ENCODE results near the gene ROR2.

The ROR2 gene

DNA sequence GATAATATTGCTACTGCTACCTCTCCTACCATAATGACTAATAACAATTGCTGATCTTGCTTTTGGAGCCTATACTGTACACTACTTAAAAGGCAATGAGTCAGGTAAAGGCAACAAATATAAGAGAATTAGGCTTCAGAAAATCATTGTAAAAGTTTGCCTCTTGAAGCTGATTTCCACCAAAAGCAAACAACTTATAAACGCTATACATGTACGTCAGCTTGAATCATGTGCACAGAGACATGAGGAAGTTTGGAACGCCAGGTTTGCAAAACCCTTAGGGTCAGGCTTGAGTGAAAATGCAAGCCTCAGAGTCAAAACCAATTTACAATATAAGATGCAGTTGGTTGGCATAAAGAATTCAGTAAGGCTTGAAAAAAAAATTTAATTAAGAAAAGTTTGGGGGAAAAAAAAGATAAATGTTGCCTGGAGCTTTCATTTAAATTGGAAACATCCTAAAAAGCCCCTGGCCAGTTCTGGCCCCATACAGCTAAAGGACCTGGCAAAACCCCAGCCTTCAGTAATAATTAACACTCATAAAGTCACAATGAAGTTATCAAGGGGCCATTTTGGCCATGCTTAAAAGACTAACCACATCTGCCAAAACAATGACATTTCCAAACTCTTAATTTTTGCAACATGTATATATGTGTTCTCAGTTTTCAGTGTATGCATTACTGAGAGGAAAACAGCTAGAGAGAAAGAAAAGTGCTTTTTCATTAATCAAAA lies 345.4 kb downstream of the ROR2 start:
- Histone ChIP-seq H3K9ac (ENCODE audit: low read length) (no peak overlapping the region), H3K4ac (ENCODE audit: low read depth, low read length) (no peak overlapping the region), H2BK120ac (ENCODE audit: low read depth, low read length) (no peak overlapping the region), H2AK5ac (ENCODE audit: low read length) (no peak overlapping the region), H3K56ac (ENCODE audit: low read length) (no peak overlapping the region), H2BK5ac (ENCODE audit: low read length) (no peak overlapping the region), H3K27ac (ENCODE audit: low read depth, low read length) (no peak overlapping the region), H3K4me1 (ENCODE audit: control insufficient read depth, low read depth, low read length) (no peaks in the 10 kb centered on the region), H3K4me3 (ENCODE audit: low read length) (no peak overlapping the region), H3K23ac (ENCODE audit: low read length) (no peak overlapping the region), H3K4me2 (ENCODE audit: low read length) (no peak overlapping the region), H4K8ac (ENCODE audit: low read depth, low read length) (no peak overlapping the region), H3K27me3 (ENCODE audit: insufficient read depth, low read length, poor library complexity) (no peaks in the 10 kb centered on the region), H3K79me2 (ENCODE audit: control insufficient read depth, insufficient read depth, low read length) (no peaks in the 10 kb centered on the region), H2BK15ac (replicated peaks; ENCODE audit: low read depth) (no peak overlapping the region), H3K36me3 (ENCODE audit: control insufficient read depth, insufficient read depth, low read length) (no peaks in the 10 kb centered on the region), H4K5ac (ENCODE audit: low read length) (no peak overlapping the region), H3K79me1 (ENCODE audit: low read length) (no peaks in the 10 kb centered on the region), H3K18ac (ENCODE audit: low read length) (no peak overlapping the region)
- no CpG with 5 or more reads among the region's 3 CpGs for WGBS (ENCODE audit: extremely low coverage, insufficient coverage, low lambda C conversion rate)
- no peak for DNase-seq

DNA sequence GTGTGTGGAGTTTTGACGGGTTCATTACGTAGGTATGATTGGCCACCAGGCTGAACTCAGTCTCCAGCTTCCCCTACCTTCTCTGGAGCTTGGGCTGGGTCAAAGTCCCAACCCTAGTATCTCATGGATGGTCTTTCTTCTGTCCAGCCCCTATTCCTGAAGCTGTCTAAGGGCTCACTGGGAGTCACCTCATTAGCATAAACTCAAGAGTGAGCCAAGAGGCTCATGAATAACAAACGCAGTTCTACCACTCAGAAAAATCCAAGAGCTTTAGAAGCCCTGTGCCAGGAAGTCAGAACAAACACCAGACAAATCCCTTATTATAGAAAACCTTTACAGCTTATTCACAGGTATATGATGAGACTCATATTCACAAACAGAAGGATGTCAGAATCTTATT lies 346.1 kb downstream of the ROR2 start:
- Histone ChIP-seq H3K27me3 (ENCODE audit: insufficient read depth, low read length, poor library complexity) (no peaks in the 10 kb centered on the region), H3K79me2 (ENCODE audit: control insufficient read depth, insufficient read depth, low read length) (no peaks in the 10 kb centered on the region), H3K4me3 (ENCODE audit: low read length) (no peak overlapping the region), H3K79me1 (ENCODE audit: low read length) (no peaks in the 10 kb centered on the region), H2AK5ac (ENCODE audit: low read length) (no peak overlapping the region), H3K4me1 (ENCODE audit: control insufficient read depth, low read depth, low read length) (no peaks in the 10 kb centered on the region), H3K9ac (ENCODE audit: low read length) (no peak overlapping the region), H2BK120ac (ENCODE audit: low read depth, low read length) (no peak overlapping the region), H4K5ac (ENCODE audit: low read length) (no peak overlapping the region), H4K8ac (ENCODE audit: low read depth, low read length) (no peak overlapping the region), H2BK5ac (ENCODE audit: low read length) (no peak overlapping the region), H3K36me3 (ENCODE audit: control insufficient read depth, insufficient read depth, low read length) (no peaks in the 10 kb centered on the region), H3K56ac (ENCODE audit: low read length) (no peak overlapping the region), H2BK15ac (replicated peaks; ENCODE audit: low read depth) (no peak overlapping the region), H3K27ac (ENCODE audit: low read depth, low read length) (no peak overlapping the region), H3K4ac (ENCODE audit: low read depth, low read length) (no peak overlapping the region), H3K4me2 (ENCODE audit: low read length) (no peak overlapping the region), H3K23ac (ENCODE audit: low read length) (no peak overlapping the region), H3K18ac (ENCODE audit: low read length) (no peak overlapping the region)
- DNase-seq, result no peak
- no CpG with 5 or more reads among the region's 3 CpGs for WGBS (ENCODE audit: extremely low coverage, insufficient coverage, low lambda C conversion rate)

DNA sequence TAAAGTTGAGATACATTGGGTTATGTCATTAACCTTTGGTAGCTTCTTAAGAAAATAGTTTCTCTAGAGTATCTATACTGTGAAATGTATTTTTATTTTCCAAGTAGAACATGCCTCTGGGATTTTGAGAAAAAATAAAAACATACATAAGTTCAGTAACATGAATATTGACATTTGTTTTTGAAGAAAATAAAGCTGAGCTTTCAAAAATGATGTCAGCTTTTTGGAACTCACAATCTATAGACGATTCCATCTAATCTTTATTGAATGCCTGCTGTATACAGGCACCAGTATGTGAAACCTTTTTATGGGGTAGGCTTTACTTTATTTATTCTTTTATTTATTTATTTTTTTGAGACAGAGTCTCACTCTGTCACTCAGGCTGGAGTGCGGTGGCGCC lies 350.5 kb downstream of the ROR2 start:
- H3K23ac ChIP-seq (ENCODE audit: low read length), result no peak overlapping the region
- H3K27ac ChIP-seq (ENCODE audit: low read depth, low read length), result no peak overlapping the region
- no peaks in the 10 kb centered on the region for H3K36me3 ChIP-seq (ENCODE audit: control insufficient read depth, insufficient read depth, low read length)
- no peaks in the 10 kb centered on the region for H3K79me1 ChIP-seq (ENCODE audit: low read length)
- DNase-seq, result no peak
- H2AK5ac ChIP-seq (ENCODE audit: low read length), result no peak overlapping the region
- no peaks in the 10 kb centered on the region for H3K4me1 ChIP-seq (ENCODE audit: control insufficient read depth, low read depth, low read length)
- H3K56ac ChIP-seq (ENCODE audit: low read length), result no peak overlapping the region
- H4K8ac ChIP-seq (ENCODE audit: low read depth, low read length), result no peak overlapping the region
- H3K4ac ChIP-seq (ENCODE audit: low read depth, low read length), result no peak overlapping the region
- no peak overlapping the region for H3K18ac ChIP-seq (ENCODE audit: low read length)
- no peaks in the 10 kb centered on the region for H3K79me2 ChIP-seq (ENCODE audit: control insufficient read depth, insufficient read depth, low read length)
- no peak overlapping the region for H3K4me3 ChIP-seq (ENCODE audit: low read length)
- H4K5ac ChIP-seq (ENCODE audit: low read length), result no peak overlapping the region
- no peak overlapping the region for H2BK120ac ChIP-seq (ENCODE audit: low read depth, low read length)
- no peak overlapping the region for H2BK5ac ChIP-seq (ENCODE audit: low read length)
- WGBS (ENCODE audit: extremely low coverage, insufficient coverage, low lambda C conversion rate), result no CpG with 5 or more reads among the region's 3 CpGs
- H3K27me3 ChIP-seq (ENCODE audit: insufficient read depth, low read length, poor library complexity), result no peaks in the 10 kb centered on the region
- no peak overlapping the region for H3K9ac ChIP-seq (ENCODE audit: low read length)
- no peak overlapping the region for H2BK15ac ChIP-seq (replicated peaks; ENCODE audit: low read depth)
- no peak overlapping the region for H3K4me2 ChIP-seq (ENCODE audit: low read length)

DNA sequence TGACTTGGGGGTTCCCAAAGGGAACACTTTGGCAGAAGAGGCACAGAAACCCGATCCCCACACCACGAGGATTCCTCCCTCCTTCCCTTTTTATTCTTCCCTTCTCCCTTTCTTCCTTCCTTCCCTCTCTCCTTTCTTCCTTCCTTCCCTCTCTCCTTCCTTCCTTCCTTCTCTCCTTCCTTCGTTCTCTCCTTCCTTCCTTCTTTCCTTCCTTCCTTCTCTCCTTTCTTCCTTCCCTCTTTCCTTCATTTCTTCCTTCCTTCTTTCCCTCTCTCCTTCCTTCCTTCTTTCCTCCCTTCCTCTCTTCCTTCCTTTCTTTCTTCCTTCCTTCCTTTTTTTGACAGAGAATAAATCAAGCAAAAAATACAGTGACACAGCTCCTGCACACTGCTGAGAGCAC lies 358.4 kb downstream of the ROR2 start:
- H3K4me2 ChIP-seq (ENCODE audit: low read length), result no peak overlapping the region
- no peak overlapping the region for H3K56ac ChIP-seq (ENCODE audit: low read length)
- no peak overlapping the region for H2BK15ac ChIP-seq (replicated peaks; ENCODE audit: low read depth)
- H4K5ac ChIP-seq (ENCODE audit: low read length), result no peak overlapping the region
- H3K4me1 ChIP-seq (ENCODE audit: control insufficient read depth, low read depth, low read length), result no peaks in the 10 kb centered on the region
- no peak overlapping the region for H2BK120ac ChIP-seq (ENCODE audit: low read depth, low read length)
- H2AK5ac ChIP-seq (ENCODE audit: low read length), result no peak overlapping the region
- H3K27ac ChIP-seq (ENCODE audit: low read depth, low read length), result no peak overlapping the region
- H3K27me3 ChIP-seq (ENCODE audit: insufficient read depth, low read length, poor library complexity), result no peaks in the 10 kb centered on the region
- DNase-seq, result no peak
- H3K18ac ChIP-seq (ENCODE audit: low read length), result no peak overlapping the region
- H3K36me3 ChIP-seq (ENCODE audit: control insufficient read depth, insufficient read depth, low read length), result no peaks in the 10 kb centered on the region
- no CpG with 5 or more reads among the region's 3 CpGs for WGBS (ENCODE audit: extremely low coverage, insufficient coverage, low lambda C conversion rate)
- H3K23ac ChIP-seq (ENCODE audit: low read length), result no peak overlapping the region
- no peak overlapping the region for H3K4ac ChIP-seq (ENCODE audit: low read depth, low read length)
- no peak overlapping the region for H3K9ac ChIP-seq (ENCODE audit: low read length)
- no peaks in the 10 kb centered on the region for H3K79me2 ChIP-seq (ENCODE audit: control insufficient read depth, insufficient read depth, low read length)
- no peaks in the 10 kb centered on the region for H3K79me1 ChIP-seq (ENCODE audit: low read length)
- no peak overlapping the region for H2BK5ac ChIP-seq (ENCODE audit: low read length)
- H3K4me3 ChIP-seq (ENCODE audit: low read length), result no peak overlapping the region
- H4K8ac ChIP-seq (ENCODE audit: low read depth, low read length), result no peak overlapping the region

DNA sequence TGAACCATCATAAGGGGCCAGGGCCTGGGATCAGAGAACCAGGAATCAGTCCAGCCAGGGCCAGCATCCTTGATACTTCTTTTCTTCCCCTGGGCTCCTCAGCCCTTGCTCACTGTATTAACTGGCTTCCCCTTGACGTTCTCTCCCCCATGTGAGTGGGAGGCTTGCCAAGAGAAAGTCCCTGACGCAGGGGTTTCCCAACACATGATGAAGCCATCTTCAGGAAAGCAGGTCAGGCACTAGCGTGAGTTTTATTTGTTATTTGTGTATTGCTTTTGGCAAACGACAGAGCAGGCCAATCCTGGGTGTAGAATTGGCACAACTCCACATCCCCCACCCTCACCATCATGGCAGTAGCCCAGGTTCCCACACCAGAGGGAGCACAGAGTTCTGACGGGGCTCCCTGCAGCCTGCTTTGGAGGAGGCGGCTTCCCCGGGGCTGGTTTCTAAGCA lies 360.9 kb downstream of the ROR2 start:
- Histone ChIP-seq H3K4ac (ENCODE audit: low read depth, low read length) (no peak overlapping the region), H3K23ac (ENCODE audit: low read length) (no peak overlapping the region), H2BK15ac (replicated peaks; ENCODE audit: low read depth) (no peak overlapping the region), H3K27ac (ENCODE audit: low read depth, low read length) (no peak overlapping the region), H3K4me2 (ENCODE audit: low read length) (no peak overlapping the region), H3K18ac (ENCODE audit: low read length) (no peak overlapping the region), H2BK5ac (ENCODE audit: low read length) (no peak overlapping the region), H3K36me3 (ENCODE audit: control insufficient read depth, insufficient read depth, low read length) (no peaks in the 10 kb centered on the region), H2BK120ac (ENCODE audit: low read depth, low read length) (no peak overlapping the region), H4K8ac (ENCODE audit: low read depth, low read length) (no peak overlapping the region), H3K79me1 (ENCODE audit: low read length) (no peaks in the 10 kb centered on the region), H3K9ac (ENCODE audit: low read length) (no peak overlapping the region), H3K4me1 (ENCODE audit: control insufficient read depth, low read depth, low read length) (no peaks in the 10 kb centered on the region), H3K27me3 (ENCODE audit: insufficient read depth, low read length, poor library complexity) (no peaks in the 10 kb centered on the region), H4K5ac (ENCODE audit: low read length) (no peak overlapping the region), H3K56ac (ENCODE audit: low read length) (no peak overlapping the region), H3K4me3 (ENCODE audit: low read length) (no peak overlapping the region), H2AK5ac (ENCODE audit: low read length) (no peak overlapping the region), H3K79me2 (ENCODE audit: control insufficient read depth, insufficient read depth, low read length) (no peaks in the 10 kb centered on the region)
- DNase-seq, result no peak
- WGBS (ENCODE audit: extremely low coverage, insufficient coverage, low lambda C conversion rate), result no CpG with 5 or more reads among the region's 7 CpGs

DNA sequence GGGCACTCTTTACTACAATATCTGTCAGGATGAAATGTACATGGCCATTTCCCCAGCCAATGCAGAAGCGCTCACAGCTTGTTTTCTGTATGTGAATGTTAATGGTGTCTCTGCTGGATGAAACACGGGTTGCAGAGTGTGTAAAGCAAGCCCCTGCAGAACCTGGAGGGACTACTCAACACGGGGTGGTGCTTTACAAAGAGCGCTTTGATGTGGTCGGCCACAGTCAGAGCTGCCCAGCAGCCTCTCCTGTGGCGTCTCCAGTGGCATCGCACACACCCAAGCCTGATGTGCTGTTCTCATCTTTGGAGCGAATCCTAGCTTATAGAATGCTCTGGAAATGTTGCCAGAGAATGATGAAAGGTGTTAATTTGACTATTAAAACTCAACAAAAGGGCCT lies 363.7 kb downstream of the ROR2 start:
- no peaks in the 10 kb centered on the region for H3K36me3 ChIP-seq (ENCODE audit: control insufficient read depth, insufficient read depth, low read length)
- no peak overlapping the region for H2AK5ac ChIP-seq (ENCODE audit: low read length)
- no peaks in the 10 kb centered on the region for H3K27me3 ChIP-seq (ENCODE audit: insufficient read depth, low read length, poor library complexity)
- no peak for DNase-seq
- no peak overlapping the region for H2BK120ac ChIP-seq (ENCODE audit: low read depth, low read length)
- H3K27ac ChIP-seq (ENCODE audit: low read depth, low read length), result no peak overlapping the region
- no peak overlapping the region for H3K4me2 ChIP-seq (ENCODE audit: low read length)
- no peak overlapping the region for H2BK15ac ChIP-seq (replicated peaks; ENCODE audit: low read depth)
- H3K79me1 ChIP-seq (ENCODE audit: low read length), result no peaks in the 10 kb centered on the region
- no peak overlapping the region for H3K56ac ChIP-seq (ENCODE audit: low read length)
- no peaks in the 10 kb centered on the region for H3K79me2 ChIP-seq (ENCODE audit: control insufficient read depth, insufficient read depth, low read length)
- H3K9ac ChIP-seq (ENCODE audit: low read length), result no peak overlapping the region
- H3K4ac ChIP-seq (ENCODE audit: low read depth, low read length), result no peak overlapping the region
- no CpG with 5 or more reads among the region's 8 CpGs for WGBS (ENCODE audit: extremely low coverage, insufficient coverage, low lambda C conversion rate)
- H3K18ac ChIP-seq (ENCODE audit: low read length), result no peak overlapping the region
- no peak overlapping the region for H4K5ac ChIP-seq (ENCODE audit: low read length)
- H2BK5ac ChIP-seq (ENCODE audit: low read length), result no peak overlapping the region
- no peak overlapping the region for H3K4me3 ChIP-seq (ENCODE audit: low read length)
- no peak overlapping the region for H3K23ac ChIP-seq (ENCODE audit: low read length)
- H4K8ac ChIP-seq (ENCODE audit: low read depth, low read length), result no peak overlapping the region
- H3K4me1 ChIP-seq (ENCODE audit: control insufficient read depth, low read depth, low read length), result no peaks in the 10 kb centered on the region

All from mesendoderm (in vitro differentiated cells).